ENCODE measurements around the gene RPL18. TPM values are rescaled to one million over a fixed set of nuclear protein-coding genes. Genes with fewer than 3 reads are reported as not detected.

Gene RPL18
- total RNA-seq: 1,307 and 1,432 TPM in 2 replicates

GRCh38 chr19:48618916-48619691, at the start of gene RPL18, which contains the start of gene SPHK2:
Gene RPL18 (minus strand): TSS chr19:48619178. CDS start chr19:48619143, 35 bp downstream.
Gene SPHK2 (plus strand): TSS chr19:48619506. CDS start chr19:48620515, 1,009 bp downstream.

GRCh38 chr19:48646001-48646721, 27.2 kb upstream of the RPL18 start, which contains the start of gene CA11:
Gene CA11 (minus strand): TSS chr19:48646187. CDS start chr19:48645632, 555 bp downstream.

GRCh38 chr19:48636859-48637448, 18.0 kb upstream of the RPL18 start, which contains the start of gene DBP:
Gene DBP (minus strand): TSS chr19:48637379. CDS start chr19:48636994, 385 bp downstream.

GRCh38 chr19:48614436-48615230, 4.3 kb downstream of the RPL18 start, which contains the start of gene FAM83E:
Gene FAM83E (minus strand): TSS chr19:48615076. CDS start chr19:48613372, 1,704 bp downstream.

GRCh38 chr19:48606463-48607358, 12.3 kb downstream of the RPL18 start, which contains the start of gene SPACA4:
Gene SPACA4 (plus strand): TSS chr19:48606742. CDS start chr19:48606979, 237 bp downstream.

Other genes with a start within 250 kb of the RPL18 start
- gene KDELR1, start 227.6 kb downstream of the RPL18 start, total RNA-seq: 102 and 121 TPM in 2 replicates
- 0.49 and 0.65 TPM in 2 replicates for gene GRIN2D, start 225.5 kb downstream of the RPL18 start, total RNA-seq
- 30.2 and 31.0 TPM in 2 replicates for gene GRWD1, start 173.2 kb downstream of the RPL18 start, total RNA-seq
- gene KCNJ14, start 163.6 kb downstream of the RPL18 start, total RNA-seq: 0.49 and 0.81 TPM in 2 replicates
- 35.8 and 40.4 TPM in 2 replicates for gene CYTH2, start 149.8 kb downstream of the RPL18 start, total RNA-seq
- under 0.01 and 0.36 TPM in 2 replicates for gene LMTK3, start 107.3 kb downstream of the RPL18 start, total RNA-seq
- gene SULT2B1, start 67.0 kb downstream of the RPL18 start, total RNA-seq: 0.36 TPM in 1 of 2 replicates, not detected in the other
- not detected in 2 replicates for gene SPACA4, start 12.4 kb downstream of the RPL18 start, total RNA-seq
- 0.24 and 1.3 TPM in 2 replicates for gene FAM83E, start 4.1 kb downstream of the RPL18 start, total RNA-seq
- gene SPHK2, start 328 bp upstream of the RPL18 start, total RNA-seq: 16.5 and 19.1 TPM in 2 replicates
- 7.6 and 12.3 TPM in 2 replicates for gene DBP, start 18.2 kb upstream of the RPL18 start, total RNA-seq
- gene CA11, start 27.0 kb upstream of the RPL18 start, total RNA-seq: 1.5 and 2.9 TPM in 2 replicates
- gene NTN5, start 53.8 kb upstream of the RPL18 start, total RNA-seq: 0.32 TPM in 1 of 2 replicates, not detected in the other
- under 0.01 TPM in 1 of 2 replicates, not detected in the other for gene FUT2, start 76.8 kb upstream of the RPL18 start, total RNA-seq
- 0.97 and 1.5 TPM in 2 replicates for gene MAMSTR, start 100.5 kb upstream of the RPL18 start, total RNA-seq
- gene RASIP1, start 121.4 kb upstream of the RPL18 start, total RNA-seq: 0.32 and 0.36 TPM in 2 replicates
- gene IZUMO1, start 127.7 kb upstream of the RPL18 start, total RNA-seq: not detected in 2 replicates
- gene FUT1, start 133.5 kb upstream of the RPL18 start, total RNA-seq: not detected in 2 replicates
- not detected in 2 replicates for gene FGF21, start 136.3 kb upstream of the RPL18 start, total RNA-seq
- 33.6 and 34.4 TPM in 2 replicates for gene BCAT2, start 191.9 kb upstream of the RPL18 start, total RNA-seq
- 12.2 and 14.6 TPM in 2 replicates for gene HSD17B14, start 217.3 kb upstream of the RPL18 start, total RNA-seq
- gene PLEKHA4, start 249.4 kb upstream of the RPL18 start, total RNA-seq: 15.7 and 20.8 TPM in 2 replicates

Data from hair follicle dermal papilla cell (primary cell).